ENCODE results near the gene TMEM248.

GRCh38 chr7:66937940-66938339, 16.9 kb downstream of the TMEM248 start:
- no peak for TF ChIP-seq MED13 (CRISPR knock-in tag; IDR thresholded peaks at IDR 0.05)
- TF ChIP-seq ZBTB26 (CRISPR knock-in tag; IDR thresholded peaks at IDR 0.05; ENCODE audit: borderline replicate concordance): no peak
- TF ChIP-seq, protein P1, sequence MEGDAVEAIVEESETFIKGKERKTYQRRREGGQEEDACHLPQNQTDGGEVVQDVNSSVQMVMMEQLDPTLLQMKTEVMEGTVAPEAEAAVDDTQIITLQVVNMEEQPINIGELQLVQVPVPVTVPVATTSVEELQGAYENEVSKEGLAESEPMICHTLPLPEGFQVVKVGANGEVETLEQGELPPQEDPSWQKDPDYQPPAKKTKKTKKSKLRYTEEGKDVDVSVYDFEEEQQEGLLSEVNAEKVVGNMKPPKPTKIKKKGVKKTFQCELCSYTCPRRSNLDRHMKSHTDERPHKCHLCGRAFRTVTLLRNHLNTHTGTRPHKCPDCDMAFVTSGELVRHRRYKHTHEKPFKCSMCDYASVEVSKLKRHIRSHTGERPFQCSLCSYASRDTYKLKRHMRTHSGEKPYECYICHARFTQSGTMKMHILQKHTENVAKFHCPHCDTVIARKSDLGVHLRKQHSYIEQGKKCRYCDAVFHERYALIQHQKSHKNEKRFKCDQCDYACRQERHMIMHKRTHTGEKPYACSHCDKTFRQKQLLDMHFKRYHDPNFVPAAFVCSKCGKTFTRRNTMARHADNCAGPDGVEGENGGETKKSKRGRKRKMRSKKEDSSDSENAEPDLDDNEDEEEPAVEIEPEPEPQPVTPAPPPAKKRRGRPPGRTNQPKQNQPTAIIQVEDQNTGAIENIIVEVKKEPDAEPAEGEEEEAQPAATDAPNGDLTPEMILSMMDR (CRISPR knock-in tag; IDR thresholded peaks at IDR 0.05): no peak
- no peak for TF ChIP-seq EP300 (IDR thresholded peaks at IDR 0.05; ENCODE audit: low read depth in 2 of 2, low read length in 2 of 2)
- TF ChIP-seq EP300 (CRISPR knock-in tag; IDR thresholded peaks at IDR 0.05; ENCODE audit: borderline replicate concordance): no peak
